Stimulated activated CD8-positive, alpha-beta memory T cell treated with anti-CD3 and anti-CD28 coated beads, Interleukin-15, amount 100 ng/mL, for 48 hours (primary cell): ENCODE measurements around the gene XPC.
A peak's percentile ranks its signal among the peaks of the same experiment; 100 is the strongest.

Experiments used
- DNase-seq, 2 donors: peaks; one replicate each; pipeline ENCODE4 v3.0.0-alpha.2; 2020; ENCODE audit warnings: low read depth in 2 of 2

The XPC gene

GRCh38 chr3:14208168-14208567, 29.8 kb upstream of the XPC start:
- DNase-seq = no peak

- DNase-seq = no peak
Measured at GRCh38 chr3:14206548-14207177, 28.3 kb upstream of the XPC start.

GRCh38 chr3:14204515-14205284, 26.3 kb upstream of the XPC start:
- no peak for DNase-seq

- DNase-seq = no peak
Measured at GRCh38 chr3:14203521-14204079, 25.2 kb upstream of the XPC start.

- no peak for DNase-seq
Measured at GRCh38 chr3:14202874-14203520, 24.6 kb upstream of the XPC start.

- DNase-seq = no peak
Measured at GRCh38 chr3:14201940-14202684, 23.7 kb upstream of the XPC start.

GRCh38 chr3:14200841-14201240, 22.4 kb upstream of the XPC start:
- no peak for DNase-seq

- no peak for DNase-seq
Measured at GRCh38 chr3:14200276-14200675, 21.9 kb upstream of the XPC start.

GRCh38 chr3:14199641-14200040, 21.2 kb upstream of the XPC start:
- no peak for DNase-seq

- DNase-seq = no peak
Measured at GRCh38 chr3:14194865-14195264, 16.5 kb upstream of the XPC start.

GRCh38 chr3:14188041-14188754, 9.8 kb upstream of the XPC start:
- no peak for DNase-seq

GRCh38 chr3:14186854-14187458, 8.6 kb upstream of the XPC start:
- DNase-seq = no peak

GRCh38 chr3:14183015-14183577, 4.7 kb upstream of the XPC start:
- no peak for DNase-seq

GRCh38 chr3:14181253-14181652, 2.9 kb upstream of the XPC start:
- DNase-seq = no peak

- no peak for DNase-seq
Measured at GRCh38 chr3:14179795-14180194, 1.4 kb upstream of the XPC start.

GRCh38 chr3:14179114-14179465, 689 bp upstream of the XPC start:
- no peak for DNase-seq

GRCh38 chr3:14177580-14178246, 688 bp downstream of the XPC start:
- no peak for DNase-seq

- DNase-seq = peak; percentile 19 to 21
Measured at GRCh38 chr3:14175383-14176037, 2.9 kb downstream of the XPC start.

GRCh38 chr3:14174483-14174882, 3.9 kb downstream of the XPC start:
- no peak for DNase-seq

GRCh38 chr3:14172496-14172895, 5.9 kb downstream of the XPC start:
- no peak for DNase-seq
